Cerebellar nuclear complex (tissue), 1 donor: ENCODE data around the gene GH1.
"Not testable (repeated sequence)": the region's sequence is repeated elsewhere in the genome, so short reads cannot be mapped to it uniquely, and the experiment has no call there.

ENCODE experiments used
- DNase-seq, 2 experiments: peaks; one replicate each; lab custom pipeline; 2025; lab: John Stamatoyannopoulos, UW

Gene GH1

GRCh38 chr17:63896524-63897354 lies 21.9 kb downstream of the GH1 start, which contains the start of gene CSH1:
CSH1 (minus strand) TSS chr17:63896574; CDS start chr17:63896511, 63 bp downstream.
- not testable (repeated sequence) for DNase-seq

DNA sequence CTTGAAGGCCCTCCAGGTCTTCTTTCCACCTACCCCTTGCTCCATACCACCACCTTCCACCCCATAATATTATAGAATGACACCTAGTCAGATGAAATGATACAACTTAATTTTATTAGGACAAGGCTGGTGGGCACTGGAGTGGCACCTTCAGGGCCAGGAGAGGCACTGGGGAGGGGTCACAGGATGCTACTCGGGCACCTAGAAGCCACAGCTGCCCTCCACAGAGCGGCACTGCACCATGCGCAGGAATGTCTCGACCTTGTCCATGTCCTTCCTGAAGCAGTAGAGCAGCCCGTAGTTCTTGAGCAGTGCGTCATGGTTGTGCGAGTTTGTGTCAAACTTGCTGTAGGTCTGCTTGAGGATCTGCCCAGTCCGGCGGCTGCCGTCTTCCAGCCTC lies 23.8 kb downstream of the GH1 start:
- DNase-seq = not testable (repeated sequence)

DNA sequence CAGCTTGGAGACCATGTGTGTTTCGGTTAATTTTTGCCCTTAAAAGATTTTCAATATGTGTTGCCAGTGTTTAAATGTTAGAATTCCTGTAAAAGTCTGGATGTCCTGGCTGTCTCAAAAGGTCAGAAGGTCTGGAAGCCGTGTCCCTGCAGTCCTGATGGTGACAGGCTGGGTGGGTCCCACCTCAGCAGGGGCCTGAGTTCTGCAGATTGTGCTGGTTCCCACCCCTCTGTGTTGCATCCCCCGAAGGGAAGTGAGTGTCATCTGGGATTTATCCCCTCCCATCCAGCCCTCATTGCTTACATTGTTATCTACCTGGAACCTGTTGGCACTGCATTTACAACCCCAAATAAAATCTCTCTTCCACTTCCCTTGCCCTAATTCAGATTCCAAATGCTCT lies 24.6 kb downstream of the GH1 start:
- not testable (repeated sequence) for DNase-seq

- DNase-seq = not testable (repeated sequence)
Observed at GRCh38 chr17:63892316-63893037, 26.2 kb downstream of the GH1 start.

GRCh38 chr17:63889026-63889848 lies 29.4 kb downstream of the GH1 start:
- DNase-seq = not testable (repeated sequence)

DNA sequence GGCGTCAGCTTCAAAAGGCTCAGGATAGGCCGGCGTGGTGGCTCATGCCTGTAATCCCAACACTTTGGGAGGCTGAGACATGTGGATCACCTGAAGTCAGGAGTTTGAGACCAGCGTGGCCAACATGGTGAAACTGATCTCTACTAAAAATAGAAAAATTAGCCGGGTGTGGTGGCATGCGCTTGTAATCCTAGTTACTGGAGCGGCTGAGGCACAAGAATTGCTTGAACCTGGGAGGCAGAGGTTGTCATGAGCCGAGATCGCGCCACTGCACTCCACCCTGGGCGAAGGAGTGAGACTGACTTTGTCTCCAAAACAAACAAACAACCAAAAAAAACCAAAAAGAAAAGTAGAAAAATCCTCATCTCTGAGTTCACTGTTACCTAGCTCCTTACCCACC lies 33.5 kb downstream of the GH1 start:
- not testable (repeated sequence) for DNase-seq

GRCh38 chr17:63882626-63883126 lies 36.0 kb downstream of the GH1 start:
- not testable (repeated sequence) for DNase-seq

- DNase-seq = no peak
Observed at GRCh38 chr17:63881935-63882601, 36.6 kb downstream of the GH1 start, which contains the start of gene GH2. GH2 (minus strand) TSS chr17:63881944; CDS start chr17:63881801, 143 bp downstream.

GRCh38 chr17:63881337-63881736 lies 37.3 kb downstream of the GH1 start:
- not testable (repeated sequence) for DNase-seq

DNA sequence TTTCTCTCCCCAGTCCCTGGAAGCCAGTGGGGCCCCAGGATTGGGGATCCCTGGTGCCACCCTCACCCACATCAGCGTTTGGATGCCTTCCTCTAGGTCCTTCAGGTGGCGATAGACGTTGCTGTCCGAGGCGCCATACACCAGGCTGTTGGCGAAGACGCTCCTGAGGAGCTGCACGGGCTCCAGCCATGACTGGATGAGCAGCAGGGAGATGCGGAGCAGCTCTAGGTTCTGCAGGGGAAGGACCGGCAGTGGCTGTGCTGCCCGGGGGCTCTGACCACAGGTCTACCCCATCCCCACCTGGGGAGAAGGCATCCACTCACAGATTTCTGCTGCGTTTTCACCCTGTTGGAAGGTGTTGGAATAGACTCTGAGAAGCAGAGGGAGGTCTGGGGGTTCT lies 37.9 kb downstream of the GH1 start:
- DNase-seq = no peak

- not testable (repeated sequence) for DNase-seq
Observed at GRCh38 chr17:63878413-63878812, 40.2 kb downstream of the GH1 start.

GRCh38 chr17:63874693-63875092 lies 43.9 kb downstream of the GH1 start:
- not testable (repeated sequence) for DNase-seq

DNA sequence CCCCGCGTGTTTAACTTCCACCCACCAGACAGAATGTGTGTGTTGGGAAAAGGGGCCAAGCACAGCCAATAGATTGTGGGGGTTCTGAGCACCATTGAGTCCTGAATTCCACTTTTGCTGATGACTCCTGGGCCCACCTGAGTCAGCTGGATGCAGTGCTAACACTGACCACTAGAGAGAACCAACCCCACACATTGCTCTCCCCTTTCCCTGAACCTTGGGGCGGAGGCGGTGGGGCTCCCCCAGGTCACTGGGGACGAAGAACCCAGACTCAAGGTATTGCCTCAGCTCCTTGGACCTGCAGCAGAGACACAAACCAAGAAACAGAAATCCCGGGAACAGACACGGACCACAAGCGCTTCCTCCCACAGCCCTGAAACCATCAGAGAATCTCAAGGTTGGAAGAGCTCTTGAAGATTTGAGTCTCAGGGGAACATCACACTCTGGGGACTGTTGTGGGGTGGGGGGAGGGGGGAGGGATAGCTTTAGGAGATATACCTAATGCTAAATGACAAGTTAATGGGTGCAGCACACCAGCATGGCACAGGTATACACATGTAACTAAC lies 44.5 kb downstream of the GH1 start:
- DNase-seq = not testable (repeated sequence)

GRCh38 chr17:63873577-63873976 lies 45.1 kb downstream of the GH1 start, which contains the start of gene CSH2:
CSH2 (minus strand) TSS chr17:63873677; CDS start chr17:63873614, 63 bp downstream.
- not testable (repeated sequence) for DNase-seq

- not testable (repeated sequence) for DNase-seq
Observed at GRCh38 chr17:63871646-63872365, 46.8 kb downstream of the GH1 start.

DNA sequence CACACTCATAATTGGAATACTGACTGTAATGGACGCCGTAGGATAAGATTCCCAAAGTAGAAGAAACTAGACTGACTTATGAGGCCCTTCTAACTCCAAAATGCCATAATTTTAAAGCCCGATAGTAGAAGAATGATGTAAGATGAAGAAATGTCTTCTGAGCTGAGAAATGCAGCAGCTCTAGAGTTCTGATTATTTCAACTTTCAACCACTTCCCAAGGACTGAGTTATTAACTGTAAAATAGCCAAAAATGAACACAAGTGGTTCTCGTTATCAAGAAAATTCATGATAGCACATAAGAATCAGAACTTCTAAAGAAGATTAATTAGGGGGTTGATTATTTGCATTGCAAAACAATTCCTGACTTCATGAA lies 48.4 kb downstream of the GH1 start:
- DNase-seq = not testable (repeated sequence)

GRCh38 chr17:63869491-63870291 lies 48.9 kb downstream of the GH1 start:
- DNase-seq = not testable (repeated sequence)
